PFSK-1 (cell line): ENCODE measurements around the gene TMEM271.

Experiments
- FOXP2 ChIP-seq: optimal IDR thresholded peaks from 2 replicates; pipeline ENCODE3; 2011; ENCODE audit warnings: borderline replicate concordance, control low read depth, inconsistent platforms; ENCODE audit not compliant: insufficient read depth; ENCODE audit errors: extremely low read length, extremely low read depth
- POLR2AphosphoS5 ChIP-seq: IDR thresholded peaks from 2 replicates; pipeline ENCODE4 v1.6.1; 2012; ENCODE audit warnings: low read depth, mild to moderate bottlenecking, control low read depth, low read length, moderate library complexity
- SIN3A ChIP-seq: IDR thresholded peaks from 2 replicates; pipeline ENCODE4 v1.6.1; 2012; ENCODE audit warnings: mild to moderate bottlenecking, low read length, moderate library complexity, borderline replicate concordance; ENCODE audit not compliant: insufficient read depth
- TAF1 ChIP-seq: IDR thresholded peaks from 2 replicates; pipeline ENCODE4 v1.6.1; 2012; ENCODE audit warnings: low read length, control low read depth, borderline replicate concordance; ENCODE audit not compliant: insufficient read depth
- TF ChIP-seq, protein P1 (sequence below), 2 experiments: IDR thresholded peaks; 2 replicates each; pipeline versions ENCODE4 v1.6.1 to v1.8.0; 2011 to 2012; ENCODE audit warnings: low read depth in 2 of 2, low read length in 2 of 2, control low read depth in 1 of 2, inconsistent platforms in 1 of 2, mild to moderate bottlenecking in 1 of 2, moderate library complexity in 1 of 2; ENCODE audit not compliant: insufficient read depth in 1 of 2

DNA sequence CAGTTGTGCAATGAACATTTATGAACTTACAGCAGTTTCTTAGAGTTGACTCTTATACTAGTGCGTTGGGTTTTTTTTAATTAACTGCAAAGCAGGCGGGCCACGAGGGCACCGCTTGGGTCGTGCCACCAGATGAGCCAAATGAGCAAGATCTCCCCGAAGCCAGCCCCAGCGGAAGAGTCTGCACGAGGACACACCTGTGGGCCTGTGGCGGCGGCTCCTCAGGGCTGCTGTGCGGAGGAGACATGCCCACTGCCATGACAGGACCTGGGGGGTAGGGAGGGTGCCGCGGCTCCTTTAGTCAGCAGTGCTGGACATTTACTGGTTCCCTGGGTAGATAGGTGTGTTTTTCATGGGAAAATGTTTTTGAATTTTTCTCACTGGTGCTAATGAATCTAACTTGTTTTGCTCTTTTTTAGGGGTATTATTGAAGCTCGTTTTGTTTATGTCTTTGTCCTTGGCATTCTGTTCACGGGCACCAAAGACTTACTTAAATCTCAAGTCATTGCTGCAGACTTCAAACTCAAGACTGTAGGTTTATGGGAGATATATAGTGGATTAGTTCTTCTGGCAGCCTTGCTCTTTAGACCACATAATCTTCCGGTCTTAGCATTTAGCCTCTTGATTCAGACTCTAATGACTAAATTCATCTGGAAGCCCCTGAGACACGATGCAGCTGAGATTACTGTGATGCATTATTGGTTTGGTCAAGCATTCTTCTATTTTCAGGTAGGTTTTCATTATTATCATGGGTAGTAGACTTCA, 45.9 kb downstream of the TMEM271 start:
- TF ChIP-seq POLR2AphosphoS5 (no peak), SIN3A (no peak), TAF1 (no peak), FOXP2 (no peak)
- TF ChIP-seq, protein P1, sequence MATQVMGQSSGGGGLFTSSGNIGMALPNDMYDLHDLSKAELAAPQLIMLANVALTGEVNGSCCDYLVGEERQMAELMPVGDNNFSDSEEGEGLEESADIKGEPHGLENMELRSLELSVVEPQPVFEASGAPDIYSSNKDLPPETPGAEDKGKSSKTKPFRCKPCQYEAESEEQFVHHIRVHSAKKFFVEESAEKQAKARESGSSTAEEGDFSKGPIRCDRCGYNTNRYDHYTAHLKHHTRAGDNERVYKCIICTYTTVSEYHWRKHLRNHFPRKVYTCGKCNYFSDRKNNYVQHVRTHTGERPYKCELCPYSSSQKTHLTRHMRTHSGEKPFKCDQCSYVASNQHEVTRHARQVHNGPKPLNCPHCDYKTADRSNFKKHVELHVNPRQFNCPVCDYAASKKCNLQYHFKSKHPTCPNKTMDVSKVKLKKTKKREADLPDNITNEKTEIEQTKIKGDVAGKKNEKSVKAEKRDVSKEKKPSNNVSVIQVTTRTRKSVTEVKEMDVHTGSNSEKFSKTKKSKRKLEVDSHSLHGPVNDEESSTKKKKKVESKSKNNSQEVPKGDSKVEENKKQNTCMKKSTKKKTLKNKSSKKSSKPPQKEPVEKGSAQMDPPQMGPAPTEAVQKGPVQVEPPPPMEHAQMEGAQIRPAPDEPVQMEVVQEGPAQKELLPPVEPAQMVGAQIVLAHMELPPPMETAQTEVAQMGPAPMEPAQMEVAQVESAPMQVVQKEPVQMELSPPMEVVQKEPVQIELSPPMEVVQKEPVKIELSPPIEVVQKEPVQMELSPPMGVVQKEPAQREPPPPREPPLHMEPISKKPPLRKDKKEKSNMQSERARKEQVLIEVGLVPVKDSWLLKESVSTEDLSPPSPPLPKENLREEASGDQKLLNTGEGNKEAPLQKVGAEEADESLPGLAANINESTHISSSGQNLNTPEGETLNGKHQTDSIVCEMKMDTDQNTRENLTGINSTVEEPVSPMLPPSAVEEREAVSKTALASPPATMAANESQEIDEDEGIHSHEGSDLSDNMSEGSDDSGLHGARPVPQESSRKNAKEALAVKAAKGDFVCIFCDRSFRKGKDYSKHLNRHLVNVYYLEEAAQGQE (IDR thresholded peaks at IDR 0.05; ENCODE audit: insufficient read depth in 1 of 2, low read depth in 2 of 2, low read length in 2 of 2), result no peak
